Measurements from ENCODE around the gene FLOT1. TPM values are rescaled to one million over a fixed set of nuclear protein-coding genes. Genes with fewer than 3 reads are reported as not detected.

FLOT1 gene
- total and polyA plus RNA-seq, 9 of the 15 experiments (the other 6 are each of a cell fraction or from before 2014, with no cell fraction given) = 11.7 to 149 (median 118) TPM

- TF ChIP-seq ZBTB43 (CRISPR knock-in tag; IDR thresholded peaks at IDR 0.05) (no peak), ETS2 (tag; IDR thresholded peaks at IDR 0.05; ENCODE audit: borderline replicate concordance, poor library complexity, severe bottlenecking) (no peak), TEAD4 (IDR thresholded peaks at IDR 0.05; ENCODE audit: low read length) (peak; percentile 31; the same call in 1 of the 2 replicates), TEAD4 (CRISPR knock-in tag; IDR thresholded peaks at IDR 0.05; ENCODE audit: borderline replicate concordance) (no peak), ELF1 (tag; IDR thresholded peaks at IDR 0.05) (peak; percentile 49; the same call in 1 of the 2 replicates), KLF6 (CRISPR knock-in tag; IDR thresholded peaks at IDR 0.05; ENCODE audit: borderline replicate concordance) (no peak), ZNF512 (tag; IDR thresholded peaks at IDR 0.05) (no peak), ETV5 (CRISPR knock-in tag; IDR thresholded peaks at IDR 0.05; ENCODE audit: low read depth) (0 out of 2 replicates have a peak, but pooled peaks have one; percentile 50), ZNF589 (CRISPR knock-in tag; IDR thresholded peaks at IDR 0.05; ENCODE audit: low read depth) (no peak), ZNF695 (CRISPR knock-in tag; IDR thresholded peaks at IDR 0.05) (no peak), ZFP36 (IDR thresholded peaks at IDR 0.05; ENCODE audit: low read depth, low read length, partially characterized antibody) (no peak), POLR2AphosphoS5 (IDR thresholded peaks at IDR 0.05; ENCODE audit: control insufficient read depth, insufficient read depth, low read depth, low read length) (peak; percentile 43; the same call in 1 of the 2 replicates), ZNF740 (CRISPR knock-in tag; IDR thresholded peaks at IDR 0.05) (0 out of 2 replicates have a peak, but pooled peaks have one; percentile 21), ZNF740 (tag; IDR thresholded peaks at IDR 0.05) (no peak), POLR2G (IDR thresholded peaks at IDR 0.05; ENCODE audit: low read depth, low read length) (peak; percentile 80), NCOR1 (IDR thresholded peaks at IDR 0.05) (no peak), EWSR1 (IDR thresholded peaks at IDR 0.05; ENCODE audit: borderline replicate concordance, low read depth, partially characterized antibody) (no peak), ZNF239 (CRISPR knock-in tag; IDR thresholded peaks at IDR 0.05) (no peak), ZNF398 (CRISPR knock-in tag; IDR thresholded peaks at IDR 0.05) (no peak), DIDO1 (tag; IDR thresholded peaks at IDR 0.05; ENCODE audit: low read depth) (peak; percentile 27; the same call in 1 of the 2 replicates), ESRRB (CRISPR knock-in tag; IDR thresholded peaks at IDR 0.05; ENCODE audit: borderline replicate concordance) (no peak), ZNF24 (IDR thresholded peaks at IDR 0.05) (no peak)
These were observed 51.9 kb downstream of the FLOT1 start, which contains the start of gene NRM (continued) for GRCh38 chr6:30690403-30691207.
